CD4-positive, alpha-beta T cell treated with Interleukin-1 beta for 1 hour (primary cell): ENCODE measurements around the gene ARF1.
"Not testable (repeated sequence)": the region's sequence is repeated elsewhere in the genome, so short reads cannot be mapped to it uniquely, and the experiment has no call there.

Experiments
- DNase-seq, 2 donors: peaks; one replicate each; pipeline ENCODE4 v3.0.0-alpha.2; 2020 to 2022

ARF1 gene

GRCh38 chr1:228104526-228105269, 22.2 kb downstream of the ARF1 start:
- DNase-seq = no peak

GRCh38 chr1:228105270-228105995, 22.9 kb downstream of the ARF1 start:
- DNase-seq = no peak

- DNase-seq = no peak
Observed at GRCh38 chr1:228105996-228106799, 23.7 kb downstream of the ARF1 start.

- DNase-seq = no peak
Observed at GRCh38 chr1:228106800-228107054, 24.2 kb downstream of the ARF1 start.

GRCh38 chr1:228107636-228108035, 25.1 kb downstream of the ARF1 start:
- DNase-seq = no peak

GRCh38 chr1:228108055-228108690, 25.7 kb downstream of the ARF1 start:
- no peak for DNase-seq

GRCh38 chr1:228108742-228109072, 26.2 kb downstream of the ARF1 start:
- no peak for DNase-seq

- DNase-seq = peak; percentile 97 to 98
Observed at GRCh38 chr1:228109073-228109961, 26.8 kb downstream of the ARF1 start, which contains the start of gene MRPL55. MRPL55 (minus strand) TSS chr1:228109299; CDS start chr1:228108260, 1,039 bp downstream.

- no peak for DNase-seq
Observed at GRCh38 chr1:228109962-228110488, 27.5 kb downstream of the ARF1 start.

GRCh38 chr1:228110556-228110955, 28.0 kb downstream of the ARF1 start:
- no peak for DNase-seq

- not testable (repeated sequence) for DNase-seq
Observed at GRCh38 chr1:228111315-228111714, 28.8 kb downstream of the ARF1 start.

- no peak for DNase-seq
Observed at GRCh38 chr1:228112167-228112566, 29.7 kb downstream of the ARF1 start.

GRCh38 chr1:228112617-228113016, 30.1 kb downstream of the ARF1 start:
- no peak for DNase-seq

- DNase-seq = no peak
Observed at GRCh38 chr1:228114827-228115226, 32.3 kb downstream of the ARF1 start.

- DNase-seq = no peak
Observed at GRCh38 chr1:228117335-228117734, 34.8 kb downstream of the ARF1 start.

- DNase-seq = no peak
Observed at GRCh38 chr1:228118040-228118439, 35.5 kb downstream of the ARF1 start.

- DNase-seq = no peak
Observed at GRCh38 chr1:228120351-228120750, 37.8 kb downstream of the ARF1 start.

- no peak for DNase-seq
Observed at GRCh38 chr1:228120857-228121489, 38.5 kb downstream of the ARF1 start.

GRCh38 chr1:228122921-228123441, 40.5 kb downstream of the ARF1 start:
- no peak for DNase-seq

GRCh38 chr1:228123505-228123904, 41.0 kb downstream of the ARF1 start:
- DNase-seq = no peak

- DNase-seq = no peak
Observed at GRCh38 chr1:228125185-228125584, 42.7 kb downstream of the ARF1 start.
